ENCODE results near the gene CLTCL1. TPM values are rescaled to one million over a fixed set of nuclear protein-coding genes. Genes with fewer than 3 reads are reported as not detected.

The CLTCL1 gene
- total and polyA plus RNA-seq, 9 of the 15 experiments (the other 6 are each of a cell fraction or from before 2014, with no cell fraction given) = 1.1 to 11.7 (median 5.0) TPM

- peak; percentile 71 for TF ChIP-seq USF1 (CRISPR knock-in tag; IDR thresholded peaks at IDR 0.05)
- TF ChIP-seq USF2 (CRISPR knock-in tag; IDR thresholded peaks at IDR 0.05) = peak; percentile 51; the same call in 1 of the 2 replicates
- peak; percentile 56; the same call in 1 of the 2 replicates for TF ChIP-seq RAD51 (IDR thresholded peaks at IDR 0.05; ENCODE audit: borderline replicate concordance, low read depth)
- no peak for TF ChIP-seq CREB1 (IDR thresholded peaks at IDR 0.05)
- TF ChIP-seq CREB1 (CRISPR knock-in tag; IDR thresholded peaks at IDR 0.05) = no peak
- TF ChIP-seq TCFL5 (CRISPR knock-in tag; conservative IDR thresholded peaks at IDR 0.05) = no peak
- TF ChIP-seq ZNF764 (CRISPR knock-in tag; IDR thresholded peaks at IDR 0.05; ENCODE audit: low read depth) = 0 out of 2 replicates have a peak, but pooled peaks have one; percentile 6
- TF ChIP-seq ZNF778 (CRISPR knock-in tag; IDR thresholded peaks at IDR 0.05) = no peak
- no peak for TF ChIP-seq SPI1 (IDR thresholded peaks at IDR 0.05; ENCODE audit: borderline replicate concordance, low read depth, low read length)
- TF ChIP-seq TGIF2 (CRISPR knock-in tag; IDR thresholded peaks at IDR 0.05) = no peak
- TF ChIP-seq HOMEZ (CRISPR knock-in tag; IDR thresholded peaks at IDR 0.05) = no peak
- no peak for TF ChIP-seq CSDE1 (IDR thresholded peaks at IDR 0.05)
- TF ChIP-seq SETDB1 (IDR thresholded peaks at IDR 0.05; ENCODE audit: low read length) = peak; percentile 69
- TF ChIP-seq CCNT2 (IDR thresholded peaks at IDR 0.05; ENCODE audit: borderline replicate concordance, extremely low read depth, insufficient read length, low read depth, low read length) = no peak
- no peak for TF ChIP-seq SLC30A9 (CRISPR knock-in tag; IDR thresholded peaks at IDR 0.05)
Measured at GRCh38 chr22:19223110-19223509, 68.4 kb downstream of the CLTCL1 start (continued).
